ENCODE data around the gene TBC1D14.
A peak's percentile ranks its signal among the peaks of the same experiment; 100 is the strongest.

TBC1D14 gene

GRCh38 chr4:6986072-6986780, 76.6 kb downstream of the TBC1D14 start:
- Histone ChIP-seq H3K27ac (peak overlapping the region; percentile 82), H3K4me3 (ENCODE audit: low read depth, low read length) (peak overlapping the region; percentile 78), H3K36me3 (replicated peaks) (no peaks in the 10 kb centered on the region), H3K27me3 (replicated peaks) (no peaks in the 10 kb centered on the region)
- TF ChIP-seq CTCF (IDR thresholded peaks at IDR 0.05; ENCODE audit: low read depth, low read length, missing control alignments), result no peak
- DNase-seq, result peak; percentile 84
- in situ Hi-C loops (cut with HindIII; ENCODE audit: low pct_ligation_motif_present, low sequenced_read_pairs), result no loop called here

DNA sequence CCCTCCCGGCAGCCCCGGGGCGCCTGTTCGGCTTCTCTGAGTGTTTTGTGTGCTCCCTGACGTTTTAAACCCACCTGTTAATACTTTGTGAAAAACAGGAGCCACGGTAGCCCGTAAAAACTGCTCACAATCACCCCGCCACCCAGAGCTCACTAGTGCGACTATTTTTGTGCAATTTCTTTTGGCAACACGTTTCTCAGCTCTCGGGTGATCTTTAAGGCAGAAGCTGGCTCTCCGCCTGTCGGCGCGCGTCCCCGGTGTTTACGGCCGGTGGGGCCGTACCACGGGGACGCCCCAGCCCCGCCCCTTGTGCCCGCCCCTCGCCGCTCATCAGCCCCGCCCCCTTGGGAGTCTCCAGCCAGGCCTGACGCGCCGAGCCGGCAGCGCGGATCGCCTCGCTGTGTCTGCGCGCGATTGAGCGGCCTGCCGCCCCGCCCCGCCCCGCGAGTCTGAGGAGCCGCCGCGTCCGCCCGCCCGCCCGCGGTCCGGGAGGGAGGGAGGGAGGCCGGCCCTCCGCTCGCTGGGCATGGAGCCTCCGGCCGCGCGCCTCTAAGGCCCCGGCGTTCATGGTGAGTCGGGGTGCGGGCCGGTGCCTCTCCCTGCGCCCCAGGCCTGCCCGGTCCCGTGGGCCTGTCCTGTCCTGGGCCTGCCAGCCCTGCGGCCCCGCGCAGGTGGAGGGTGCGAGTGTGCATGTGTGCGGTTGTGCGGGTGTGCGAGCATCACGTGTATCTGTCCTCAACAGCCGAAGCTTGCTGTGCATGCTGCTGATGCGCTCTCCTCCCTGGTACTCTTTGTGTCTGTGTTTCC, 77.4 kb downstream of the TBC1D14 start:
- no peaks in the 10 kb centered on the region for H3K27me3 ChIP-seq (replicated peaks)
- in situ Hi-C loops (cut with HindIII; ENCODE audit: low pct_ligation_motif_present, low sequenced_read_pairs), result no loop called here
- peak; percentile 84 for DNase-seq
- no peaks in the 10 kb centered on the region for H3K36me3 ChIP-seq (replicated peaks)
- peak; percentile 3 for TF ChIP-seq CTCF (IDR thresholded peaks at IDR 0.05; ENCODE audit: low read depth, low read length, missing control alignments)
- peak overlapping the region; percentile 89 for H3K4me3 ChIP-seq (ENCODE audit: low read depth, low read length)
- peak overlapping the region; percentile 82 for H3K27ac ChIP-seq

DNA sequence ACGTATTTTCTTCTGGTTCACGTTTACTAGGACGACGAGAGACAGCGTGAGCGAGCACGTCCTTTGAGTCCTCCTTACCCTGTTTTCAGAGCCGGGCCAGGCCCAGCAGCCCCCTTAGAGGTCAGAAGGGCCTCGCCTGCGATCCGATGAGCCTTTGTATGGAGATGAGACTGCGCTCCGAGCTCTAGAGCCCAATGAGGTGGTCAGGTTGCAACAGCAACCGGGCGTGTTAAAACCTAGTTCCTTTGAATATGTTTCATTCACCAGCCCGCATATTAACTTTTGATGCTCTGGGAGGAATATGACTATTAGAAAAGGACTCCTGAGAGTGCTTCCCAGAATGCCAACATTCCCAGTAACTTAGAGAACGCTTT, 77.9 kb downstream of the TBC1D14 start:
- Histone ChIP-seq H3K36me3 (replicated peaks) (no peaks in the 10 kb centered on the region), H3K27ac (peak overlapping the region; percentile 35), H3K27me3 (replicated peaks) (no peaks in the 10 kb centered on the region), H3K4me3 (ENCODE audit: low read depth, low read length) (peak overlapping the region; percentile 89)
- TF ChIP-seq CTCF (IDR thresholded peaks at IDR 0.05; ENCODE audit: low read depth, low read length, missing control alignments), result no peak
- DNase-seq, result no peak
- in situ Hi-C loops (cut with HindIII; ENCODE audit: low pct_ligation_motif_present, low sequenced_read_pairs), result no loop called here

- no peak for DNase-seq
- H3K36me3 ChIP-seq (replicated peaks), result no peaks in the 10 kb centered on the region
- no peak overlapping the region for H3K27ac ChIP-seq
- H3K4me3 ChIP-seq (ENCODE audit: low read depth, low read length), result peak overlapping the region; percentile 89
- in situ Hi-C loops (cut with HindIII; ENCODE audit: low pct_ligation_motif_present, low sequenced_read_pairs), result no loop called here
- no peak for TF ChIP-seq CTCF (IDR thresholded peaks at IDR 0.05; ENCODE audit: low read depth, low read length, missing control alignments)
- H3K27me3 ChIP-seq (replicated peaks), result no peaks in the 10 kb centered on the region
Observed at GRCh38 chr4:6988016-6988715, 78.5 kb downstream of the TBC1D14 start.

DNA sequence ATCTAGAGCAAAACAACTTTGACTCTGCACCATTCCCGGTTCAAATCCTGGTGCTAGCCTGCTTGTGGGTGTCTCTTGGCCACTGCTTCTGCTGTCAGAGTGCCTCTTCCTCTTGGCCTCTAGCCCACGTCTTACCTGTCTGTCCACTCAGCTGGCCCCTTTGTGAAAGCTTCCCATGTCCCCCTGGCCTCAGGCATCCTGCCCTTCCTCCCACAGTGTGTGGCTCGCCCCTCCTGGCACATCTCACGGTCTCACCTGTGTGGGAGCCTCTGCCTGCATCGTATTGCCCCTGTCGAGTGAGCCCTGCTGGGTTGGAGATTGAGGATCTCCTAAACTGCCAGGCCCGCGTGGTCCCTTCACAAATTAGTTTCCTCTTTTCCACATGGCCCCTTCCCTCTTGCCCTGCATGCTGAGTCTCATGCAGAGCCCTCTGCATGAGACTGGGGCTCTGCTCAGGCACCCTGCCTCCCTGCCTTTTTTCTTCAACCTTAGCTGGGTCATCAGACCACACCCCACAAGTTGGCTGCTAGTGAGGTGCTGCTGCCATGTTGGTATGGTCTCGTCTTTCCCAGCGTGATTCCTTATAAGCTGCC, 79.8 kb downstream of the TBC1D14 start:
- no peak overlapping the region for H3K27ac ChIP-seq
- no peak for DNase-seq
- no peak for TF ChIP-seq CTCF (IDR thresholded peaks at IDR 0.05; ENCODE audit: low read depth, low read length, missing control alignments)
- no peaks in the 10 kb centered on the region for H3K27me3 ChIP-seq (replicated peaks)
- no peak overlapping the region for H3K4me3 ChIP-seq (ENCODE audit: low read depth, low read length)
- peaks cover 3% of the 10 kb centered on the region for H3K36me3 ChIP-seq (replicated peaks)
- in situ Hi-C loops (cut with HindIII; ENCODE audit: low pct_ligation_motif_present, low sequenced_read_pairs), result no loop called here
